Activated CD4-positive, alpha-beta T cell treated with anti-CD3 and anti-CD28 coated beads, Interleukin-2, amount 10 ng/mL, durations not matched to agents 24 days and 14 days (primary cell): Measurements from ENCODE around the gene ST3GAL5. TPM values are rescaled to one million over a fixed set of nuclear protein-coding genes. Genes with fewer than 3 reads are reported as not detected.

Experiments
- DNase-seq: peaks from one replicate; pipeline ENCODE4 v3.0.0; 2022
- H3K27ac Mint-ChIP-seq: one replicate; pipeline ENCODE4 v1.8.0; 2022; ENCODE audit warnings: mild to moderate bottlenecking, mixed read lengths
- H3K27me3 Mint-ChIP-seq: one replicate; pipeline ENCODE4 v1.8.0; 2022; ENCODE audit warnings: mixed read lengths
- H3K36me3 Mint-ChIP-seq: one replicate; pipeline ENCODE4 v1.8.0; 2022; ENCODE audit warnings: low read depth, mild to moderate bottlenecking, mixed read lengths
- H3K4me1 Mint-ChIP-seq: one replicate; pipeline ENCODE4 v1.8.0; 2021; ENCODE audit warnings: mixed read lengths
- H3K4me3 Mint-ChIP-seq: one replicate; pipeline ENCODE4 v1.8.0; 2022; ENCODE audit warnings: mild to moderate bottlenecking, moderate library complexity, mixed read lengths
- H3K9me3 Mint-ChIP-seq: one replicate; pipeline ENCODE4 v1.8.0; 2021; ENCODE audit warnings: mixed read lengths
- intact Hi-C: fragments of 100-400 bp; cut with micrococcal nuclease; formaldehyde crosslinking; loops from one replicate; pipeline ENCODE4 v1.15.1; 2023
- total RNA-seq: library from RNA; stranded (reverse); gene quantifications from 2 replicates; pipeline ENCODE4 v1.2.3, GENCODE V29; 2022

Gene ST3GAL5
- total RNA-seq, 1 donor from 2014 or later: 14.6 TPM

DNA sequence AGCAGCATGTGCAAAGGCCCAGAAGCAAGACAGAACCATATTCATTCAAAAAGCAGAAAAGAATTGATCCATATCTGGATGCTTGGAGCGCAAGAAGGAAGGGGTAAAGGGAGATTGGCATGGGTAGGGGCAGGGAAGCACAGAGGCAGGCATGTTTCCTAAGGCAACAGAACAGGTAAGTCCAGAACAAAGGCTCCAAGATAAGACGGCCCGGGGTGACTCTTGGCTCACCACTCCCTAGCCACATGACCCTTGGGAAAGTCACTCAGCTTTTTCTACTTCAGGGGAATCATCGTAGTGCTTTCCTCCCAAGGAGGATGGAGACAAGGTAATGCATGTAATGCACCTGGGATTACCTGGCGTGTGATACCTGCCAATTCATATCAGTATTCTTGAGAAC lies 37.7 kb upstream of the ST3GAL5 start:
- intact Hi-C loops: no loop called here
- no peaks in the 10 kb centered on the region for H3K36me3 Mint-ChIP-seq
- H3K4me1 Mint-ChIP-seq: peaks cover 20% of the 10 kb centered on the region
- no peak overlapping the region for H3K4me3 Mint-ChIP-seq
- no peak for DNase-seq
- peaks cover 4% of the 10 kb centered on the region for H3K27me3 Mint-ChIP-seq
- H3K27ac Mint-ChIP-seq: no peak overlapping the region
- no peaks in the 10 kb centered on the region for H3K9me3 Mint-ChIP-seq

DNA sequence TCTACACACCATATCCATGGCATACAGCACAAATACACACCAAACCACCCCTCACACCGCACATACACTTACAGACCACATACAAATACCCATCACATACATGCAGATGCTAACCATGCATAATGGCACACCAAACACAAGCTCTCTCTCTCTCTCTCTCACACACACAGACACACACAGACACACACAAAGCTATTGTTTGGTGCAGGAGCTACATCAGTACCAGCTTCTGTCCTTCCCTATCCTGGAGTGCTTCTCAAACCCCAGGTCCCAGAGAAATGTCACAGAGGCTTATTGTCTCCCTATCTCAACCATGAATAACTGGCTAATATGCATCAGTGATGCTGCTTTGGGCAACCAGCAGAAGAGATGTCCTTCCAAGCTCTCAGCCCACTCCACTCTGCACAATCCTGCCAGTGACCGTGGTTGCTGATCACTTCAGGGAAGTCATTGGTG lies 36.5 kb upstream of the ST3GAL5 start:
- Mint-ChIP-seq H3K4me1 (peaks cover 20% of the 10 kb centered on the region), H3K27me3 (peaks cover 4% of the 10 kb centered on the region), H3K27ac (no peak overlapping the region), H3K36me3 (no peaks in the 10 kb centered on the region), H3K4me3 (no peak overlapping the region), H3K9me3 (no peaks in the 10 kb centered on the region)
- intact Hi-C loops: no loop called here
- no peak for DNase-seq

DNA sequence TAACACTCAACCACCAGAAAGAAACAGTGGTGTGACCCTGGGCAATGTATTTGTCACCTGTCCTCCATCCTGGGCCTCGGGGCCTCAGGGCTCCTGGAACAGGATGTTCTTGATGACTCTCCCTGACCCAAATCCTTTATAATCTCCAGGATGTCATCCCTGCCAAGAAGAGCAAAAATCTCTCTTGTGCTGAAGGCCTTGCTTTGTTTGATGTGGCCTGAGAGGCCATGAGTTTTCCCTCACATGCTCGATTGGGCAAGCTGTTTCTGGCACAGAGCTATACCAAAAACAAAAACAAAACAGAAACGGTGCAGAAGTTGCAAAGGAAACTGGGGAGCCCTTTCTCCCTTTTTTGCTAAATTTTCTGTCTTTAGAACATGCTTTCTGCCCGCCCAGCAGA lies 35.7 kb upstream of the ST3GAL5 start:
- Mint-ChIP-seq H3K4me3 (no peak overlapping the region), H3K27me3 (peaks cover 8% of the 10 kb centered on the region), H3K27ac (no peak overlapping the region), H3K9me3 (no peaks in the 10 kb centered on the region), H3K4me1 (peaks cover 18% of the 10 kb centered on the region), H3K36me3 (no peaks in the 10 kb centered on the region)
- peak; percentile 67 for DNase-seq
- intact Hi-C loops: no loop called here

DNA sequence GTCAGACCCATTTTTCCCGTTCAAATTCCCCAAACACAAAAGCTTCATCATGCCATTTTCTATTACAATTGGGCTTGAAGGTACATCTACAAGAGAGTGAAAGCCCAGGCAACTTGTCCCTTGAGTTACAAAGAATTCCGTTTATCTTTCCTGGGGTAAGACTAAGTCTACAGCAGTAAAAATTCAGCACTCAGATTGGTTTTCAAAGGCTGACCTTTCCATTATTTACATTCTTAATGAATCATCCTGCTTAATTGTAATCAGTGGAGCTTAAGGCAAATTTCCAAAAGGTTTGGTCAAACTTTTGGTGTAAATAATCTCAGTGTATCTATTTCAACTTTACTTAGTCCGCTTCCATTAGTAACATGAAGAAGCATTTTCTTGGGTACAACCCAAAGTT lies 33.4 kb upstream of the ST3GAL5 start:
- intact Hi-C loops: no loop called here
- H3K4me1 Mint-ChIP-seq: peaks cover 14% of the 10 kb centered on the region
- no peak overlapping the region for H3K4me3 Mint-ChIP-seq
- H3K27me3 Mint-ChIP-seq: peaks cover 10% of the 10 kb centered on the region
- H3K36me3 Mint-ChIP-seq: no peaks in the 10 kb centered on the region
- no peak overlapping the region for H3K27ac Mint-ChIP-seq
- no peak for DNase-seq
- H3K9me3 Mint-ChIP-seq: no peaks in the 10 kb centered on the region

DNA sequence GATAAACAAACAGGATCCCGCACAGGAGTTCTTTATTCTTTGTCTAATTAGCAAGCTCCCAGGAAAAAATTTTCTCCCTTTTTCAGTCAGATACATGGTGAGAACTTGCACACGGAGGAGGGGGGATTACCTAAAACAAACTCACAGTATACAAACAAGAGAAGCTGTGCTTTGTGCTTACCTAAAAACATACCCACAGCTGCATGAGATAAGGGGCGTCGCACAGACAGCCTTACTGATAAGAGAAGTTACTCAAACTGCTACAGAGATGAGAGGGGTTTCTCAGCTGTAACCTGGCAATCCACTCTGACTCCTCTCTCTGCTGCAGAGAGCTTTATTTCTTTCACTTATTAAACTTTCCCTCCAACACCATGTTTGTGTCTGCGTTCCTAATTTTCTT lies 32.9 kb upstream of the ST3GAL5 start:
- Mint-ChIP-seq H3K27ac (no peak overlapping the region), H3K27me3 (peaks cover 10% of the 10 kb centered on the region), H3K36me3 (no peaks in the 10 kb centered on the region), H3K4me1 (peaks cover 14% of the 10 kb centered on the region), H3K4me3 (no peak overlapping the region), H3K9me3 (no peaks in the 10 kb centered on the region)
- intact Hi-C loops: no loop called here
- DNase-seq: no peak

DNA sequence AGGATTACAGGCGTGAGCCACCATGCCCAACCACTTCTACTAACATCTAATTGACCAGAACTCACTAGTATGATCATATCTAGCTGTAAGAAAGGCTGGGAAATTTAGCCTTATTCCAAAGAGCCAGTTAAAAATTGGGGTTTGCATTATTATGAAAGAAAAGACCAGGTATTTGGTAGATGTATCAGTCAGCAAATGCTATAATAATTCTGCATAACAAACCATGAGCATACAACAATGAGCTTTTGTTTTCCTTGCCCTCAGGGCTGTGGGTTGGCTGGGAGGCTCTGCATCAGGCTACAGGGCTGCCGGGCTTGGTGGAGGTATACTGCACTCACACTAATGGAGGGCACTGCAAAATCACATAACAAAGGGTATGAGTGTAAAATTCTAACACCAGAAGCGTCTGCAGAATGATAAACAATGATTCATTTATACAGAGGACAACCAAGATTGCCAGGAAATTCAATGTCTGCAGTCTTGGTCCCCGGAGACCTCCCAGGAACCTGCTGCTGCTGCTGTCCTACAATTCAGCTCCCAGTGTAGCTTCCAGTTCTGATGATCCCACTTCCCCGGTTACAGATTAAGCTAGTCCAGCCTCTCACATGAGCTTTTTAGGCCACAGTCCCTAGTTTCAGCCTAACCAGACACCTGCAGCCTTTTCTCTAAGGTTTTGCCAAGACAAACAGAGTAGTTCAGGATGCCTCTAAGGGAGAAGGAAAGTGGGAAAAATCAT lies 32.2 kb upstream of the ST3GAL5 start:
- Mint-ChIP-seq H3K27me3 (peaks cover 10% of the 10 kb centered on the region), H3K4me3 (no peak overlapping the region)
- intact Hi-C loops: no loop called here

DNA sequence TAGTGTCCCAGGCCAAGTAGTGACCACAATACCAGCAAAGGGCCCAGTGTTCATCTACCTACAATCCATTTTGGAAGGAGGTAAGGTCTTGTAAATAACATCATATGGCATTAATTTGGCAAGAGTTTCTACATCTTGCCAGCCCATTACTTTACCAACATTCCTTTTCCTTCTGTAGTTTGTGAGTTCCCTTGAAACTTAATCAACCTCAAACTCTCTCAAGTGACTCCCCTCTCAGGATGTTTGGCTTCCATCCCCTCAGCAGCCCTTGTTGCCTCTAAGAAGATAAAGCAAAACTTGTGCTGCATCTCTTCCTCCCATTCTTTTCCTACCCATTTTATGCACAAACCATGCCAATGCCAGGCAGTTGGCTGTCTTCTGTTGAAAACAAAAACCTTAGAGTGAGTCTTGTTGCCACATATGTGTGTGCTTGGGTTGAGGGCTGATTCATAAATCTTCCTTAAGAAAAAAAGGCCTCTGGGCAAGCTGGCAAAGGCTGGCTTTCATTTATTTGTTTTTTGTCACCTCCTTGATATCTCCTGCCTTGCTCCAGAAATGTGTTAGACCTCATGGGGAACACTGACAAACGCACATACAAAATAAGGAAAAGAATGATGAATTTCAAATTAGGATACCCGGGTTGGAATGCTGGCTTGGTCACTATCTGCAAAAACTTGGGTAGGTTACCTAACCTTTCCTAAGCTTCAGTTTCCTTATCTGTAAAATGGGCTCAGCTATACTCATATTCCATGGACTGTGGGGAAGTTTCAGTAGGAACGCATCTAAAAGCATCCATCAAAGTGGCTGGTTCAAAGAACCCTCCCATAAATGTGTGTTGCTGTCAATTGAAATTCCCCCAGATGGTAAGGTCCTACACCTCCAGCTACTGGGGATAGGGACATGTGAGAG lies 29.4 kb upstream of the ST3GAL5 start:
- intact Hi-C loops: no loop called here
- no peaks in the 10 kb centered on the region for H3K36me3 Mint-ChIP-seq

More for the DNA sequence above, 32.2 kb upstream of the ST3GAL5 start:
- no peak for DNase-seq
- Mint-ChIP-seq H3K9me3 (no peaks in the 10 kb centered on the region), H3K4me1 (peaks cover 14% of the 10 kb centered on the region), H3K27ac (no peak overlapping the region), H3K36me3 (no peaks in the 10 kb centered on the region)

DNA sequence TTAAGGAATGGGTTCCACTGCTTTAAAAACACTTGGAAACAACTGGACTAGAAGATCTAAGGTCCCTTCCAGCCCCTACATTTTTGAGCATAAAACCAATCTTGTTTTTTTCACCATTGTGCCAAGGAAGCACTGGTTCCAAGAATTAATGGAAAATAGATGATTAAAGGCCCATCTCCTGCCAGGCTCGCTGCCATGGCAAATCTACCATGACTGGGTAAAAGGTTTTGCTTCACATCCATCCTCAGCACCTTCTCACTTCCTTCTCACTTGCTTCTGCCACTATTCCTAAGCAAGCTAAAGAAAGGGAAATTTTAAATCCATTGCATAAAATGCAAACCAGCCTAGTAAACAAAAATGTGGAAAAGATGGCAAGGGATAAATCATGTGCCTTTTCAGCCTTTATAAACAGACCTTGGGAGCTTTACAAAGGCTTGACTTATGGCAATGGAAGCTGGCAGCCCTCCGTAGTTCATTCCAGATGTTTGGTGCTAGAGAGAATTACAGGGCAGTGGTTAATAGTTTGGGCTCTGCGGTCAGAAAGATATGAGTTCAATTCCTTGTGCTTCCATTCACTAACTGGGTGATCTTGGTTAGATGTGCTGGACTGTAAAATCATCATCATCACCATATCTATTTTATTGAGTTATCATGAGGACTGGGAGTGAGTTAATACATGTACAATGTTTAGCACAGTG lies 27.0 kb upstream of the ST3GAL5 start:
- DNase-seq: no peak
- Mint-ChIP-seq H3K36me3 (no peaks in the 10 kb centered on the region), H3K27me3 (peaks cover 9% of the 10 kb centered on the region), H3K9me3 (no peaks in the 10 kb centered on the region), H3K4me3 (no peak overlapping the region), H3K4me1 (peaks cover 6% of the 10 kb centered on the region), H3K27ac (no peak overlapping the region)
- intact Hi-C loops: no loop called here

More for the DNA sequence above, 29.4 kb upstream of the ST3GAL5 start:
- no peak for DNase-seq
- Mint-ChIP-seq H3K4me1 (peaks cover 2% of the 10 kb centered on the region), H3K27me3 (peaks cover 10% of the 10 kb centered on the region), H3K27ac (no peak overlapping the region), H3K9me3 (no peaks in the 10 kb centered on the region), H3K4me3 (no peak overlapping the region)

DNA sequence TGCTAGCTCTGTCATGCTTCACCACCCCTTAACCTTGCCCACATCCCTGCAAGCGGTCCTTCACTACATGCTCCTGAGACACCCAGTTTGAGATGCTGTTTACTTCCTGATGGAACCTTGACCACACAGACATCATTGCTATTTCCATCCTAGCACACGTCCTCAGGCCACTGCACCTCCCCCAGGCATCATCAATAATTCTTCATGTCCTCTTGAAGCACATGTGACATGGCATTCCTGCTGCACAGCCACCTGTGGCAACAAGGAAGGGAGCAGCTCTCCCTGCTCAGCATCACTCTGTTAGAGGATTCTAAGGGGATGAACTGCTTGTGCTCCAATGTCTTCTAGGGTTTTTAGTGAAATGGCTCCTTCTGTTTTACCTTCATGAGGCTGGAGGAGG lies 26.1 kb upstream of the ST3GAL5 start:
- Mint-ChIP-seq H3K27me3 (peaks cover 5% of the 10 kb centered on the region), H3K4me1 (peaks cover 6% of the 10 kb centered on the region), H3K4me3 (no peak overlapping the region), H3K36me3 (no peaks in the 10 kb centered on the region), H3K27ac (no peak overlapping the region), H3K9me3 (no peaks in the 10 kb centered on the region)
- no peak for DNase-seq
- intact Hi-C loops: no loop called here

DNA sequence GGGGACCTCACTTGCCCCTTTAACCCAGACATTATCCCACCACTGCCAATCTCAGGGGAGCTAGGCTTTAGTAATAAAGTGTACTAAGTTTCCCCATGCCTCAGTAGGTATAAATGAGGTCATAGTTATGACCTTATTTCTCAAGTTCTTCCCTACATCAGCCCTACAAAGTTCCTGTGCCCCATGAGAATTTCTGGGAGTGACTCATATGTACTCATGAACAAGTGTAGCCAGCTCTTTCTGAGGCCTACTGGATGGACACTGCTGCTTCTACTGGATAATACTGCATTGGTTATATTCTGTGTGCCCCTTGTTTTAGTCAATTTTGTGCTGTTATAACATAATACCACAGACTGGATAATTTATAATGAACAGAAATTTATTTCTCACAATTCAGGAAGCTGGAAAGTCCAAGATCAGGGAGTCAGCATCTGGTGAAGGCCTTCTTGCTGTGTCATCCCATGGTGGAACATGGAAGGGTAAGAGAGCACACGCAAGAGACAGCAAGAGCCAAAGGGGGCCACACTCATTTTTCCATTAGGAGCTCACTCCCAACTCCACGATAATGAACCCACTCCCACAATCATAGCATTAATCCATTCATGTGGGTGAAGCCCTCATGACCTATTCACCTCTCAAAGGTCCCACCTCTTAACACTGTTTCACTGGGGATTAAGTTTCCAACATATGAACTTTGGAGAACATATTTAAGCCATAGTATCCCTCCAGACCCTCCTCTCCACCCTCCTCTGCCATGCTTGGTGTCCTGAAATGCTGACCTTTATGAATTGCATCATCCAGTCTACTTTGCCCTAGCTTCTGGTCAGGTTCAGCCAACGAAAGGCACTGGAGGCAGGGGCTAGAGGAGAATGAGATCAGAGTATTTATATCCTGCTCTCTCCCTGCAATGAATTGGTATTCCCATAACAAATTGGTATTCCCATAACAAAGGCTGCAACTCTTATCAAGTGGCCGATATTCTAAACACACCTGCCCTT lies 25.4 kb upstream of the ST3GAL5 start:
- DNase-seq: no peak
- Mint-ChIP-seq H3K27me3 (peaks cover 3% of the 10 kb centered on the region), H3K36me3 (no peaks in the 10 kb centered on the region), H3K4me3 (no peak overlapping the region), H3K4me1 (peaks cover 6% of the 10 kb centered on the region), H3K9me3 (no peaks in the 10 kb centered on the region), H3K27ac (no peak overlapping the region)
- intact Hi-C loops: no loop called here

DNA sequence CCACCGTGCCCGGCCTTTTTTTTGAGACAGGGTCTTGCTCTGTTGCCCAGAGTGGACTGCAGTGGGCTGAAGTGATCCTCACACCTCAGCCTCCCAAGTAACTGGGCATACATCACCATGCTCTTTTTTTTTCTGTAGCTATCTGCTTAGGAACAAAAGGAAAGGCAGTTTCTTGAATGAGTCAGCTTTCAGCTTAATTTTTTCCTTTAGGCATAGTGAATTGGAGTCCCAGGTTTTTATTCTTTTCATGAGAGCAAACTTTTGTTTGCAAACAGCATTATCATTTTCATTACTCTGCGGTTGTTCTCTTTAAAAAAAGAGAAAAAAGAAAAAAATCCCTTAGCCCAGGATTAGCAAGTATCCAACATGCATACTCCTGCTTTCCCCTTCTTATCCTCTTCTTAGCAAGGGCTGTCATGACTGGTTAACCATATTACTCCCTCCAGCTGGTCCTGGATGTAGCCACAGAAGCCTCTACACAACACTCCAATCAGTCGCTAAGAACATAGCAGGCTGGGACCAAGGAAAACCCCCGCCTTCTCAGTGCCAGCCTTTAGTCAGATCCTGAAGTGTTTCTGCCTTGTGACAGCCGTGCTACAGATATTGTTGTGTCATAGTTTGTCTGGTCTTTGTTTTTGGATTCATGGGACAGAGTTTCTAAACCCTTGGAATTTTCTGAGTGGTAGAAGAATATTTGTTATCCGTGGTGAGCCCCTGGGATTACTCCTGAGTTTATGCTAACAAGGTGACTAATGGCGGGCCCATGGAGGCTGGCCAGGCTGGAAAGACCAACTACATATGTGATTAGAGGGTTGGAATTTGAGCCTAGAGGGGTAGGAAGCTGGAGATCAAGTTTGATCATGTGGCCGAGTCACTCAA lies 23.3 kb upstream of the ST3GAL5 start:
- no peak overlapping the region for H3K4me3 Mint-ChIP-seq
- H3K27ac Mint-ChIP-seq: no peak overlapping the region
- H3K9me3 Mint-ChIP-seq: no peaks in the 10 kb centered on the region
- intact Hi-C loops: no loop called here
- peaks cover 8% of the 10 kb centered on the region for H3K4me1 Mint-ChIP-seq
- DNase-seq: no peak
- no peaks in the 10 kb centered on the region for H3K27me3 Mint-ChIP-seq
- no peaks in the 10 kb centered on the region for H3K36me3 Mint-ChIP-seq

DNA sequence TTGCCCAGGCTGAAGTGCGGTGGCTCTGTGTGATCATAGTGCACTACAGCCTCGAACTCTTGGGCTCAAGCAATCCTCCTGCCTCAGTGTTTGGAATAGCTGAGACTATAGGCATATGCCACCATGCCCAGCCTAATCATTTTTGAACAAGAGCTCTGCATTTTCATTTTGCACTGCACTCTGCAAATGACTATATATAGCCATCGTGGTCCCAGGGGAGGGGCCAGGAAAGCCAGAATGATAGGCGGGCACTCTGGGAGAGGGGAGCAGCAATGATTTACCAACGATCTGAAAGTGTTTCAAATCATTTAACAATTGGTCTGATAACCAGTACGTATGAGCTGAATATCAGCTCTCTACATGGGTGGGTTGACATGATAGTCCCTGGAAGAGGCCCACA lies 22.3 kb upstream of the ST3GAL5 start:
- H3K27ac Mint-ChIP-seq: no peak overlapping the region
- H3K4me3 Mint-ChIP-seq: no peak overlapping the region
- H3K4me1 Mint-ChIP-seq: peaks cover 8% of the 10 kb centered on the region
- H3K36me3 Mint-ChIP-seq: no peaks in the 10 kb centered on the region
- intact Hi-C loops: no loop called here
- peaks cover 2% of the 10 kb centered on the region for H3K27me3 Mint-ChIP-seq
- DNase-seq: no peak
- H3K9me3 Mint-ChIP-seq: no peaks in the 10 kb centered on the region
